ENCODE results near the gene COL25A1.

COL25A1 gene

GRCh38 chr4:109214622-109215301, 87.7 kb downstream of the COL25A1 start:
- DNase-seq: no peak

- no peak for DNase-seq
Observed at GRCh38 chr4:109213056-109213455, 89.4 kb downstream of the COL25A1 start.

- DNase-seq: no peak
Observed at GRCh38 chr4:109211671-109212070, 90.8 kb downstream of the COL25A1 start.

- no peak for DNase-seq
Observed at GRCh38 chr4:109209647-109210046, 92.8 kb downstream of the COL25A1 start.

- DNase-seq: no peak
Observed at GRCh38 chr4:109207898-109208297, 94.6 kb downstream of the COL25A1 start.

- no peak for DNase-seq
Observed at GRCh38 chr4:109207061-109207460, 95.4 kb downstream of the COL25A1 start.

- DNase-seq: no peak
Observed at GRCh38 chr4:109206620-109207019, 95.8 kb downstream of the COL25A1 start.

- DNase-seq: no peak
Observed at GRCh38 chr4:109205186-109205585, 97.3 kb downstream of the COL25A1 start.

GRCh38 chr4:109199585-109199984, 102.9 kb downstream of the COL25A1 start:
- DNase-seq: no peak

- no peak for DNase-seq
Observed at GRCh38 chr4:109195646-109196045, 106.8 kb downstream of the COL25A1 start.

- DNase-seq: no peak
Observed at GRCh38 chr4:109191216-109191615, 111.2 kb downstream of the COL25A1 start.

- DNase-seq: no peak
Observed at GRCh38 chr4:109186458-109186945, 116.0 kb downstream of the COL25A1 start.

- no peak for DNase-seq
Observed at GRCh38 chr4:109185951-109186350, 116.5 kb downstream of the COL25A1 start.

GRCh38 chr4:109185548-109185947, 116.9 kb downstream of the COL25A1 start:
- no peak for DNase-seq

- no peak for DNase-seq
Observed at GRCh38 chr4:109184491-109184961, 117.9 kb downstream of the COL25A1 start.

- no peak for DNase-seq
Observed at GRCh38 chr4:109183931-109184490, 118.4 kb downstream of the COL25A1 start.

- no peak for DNase-seq
Observed at GRCh38 chr4:109182696-109183095, 119.8 kb downstream of the COL25A1 start.

- DNase-seq: no peak
Observed at GRCh38 chr4:109179061-109179460, 123.4 kb downstream of the COL25A1 start.

- DNase-seq: no peak
Observed at GRCh38 chr4:109177096-109177810, 125.2 kb downstream of the COL25A1 start.

- DNase-seq: no peak
Observed at GRCh38 chr4:109174224-109174953, 128.1 kb downstream of the COL25A1 start.

GRCh38 chr4:109172301-109172700, 130.2 kb downstream of the COL25A1 start:
- no peak for DNase-seq

GRCh38 chr4:109171070-109171469, 131.4 kb downstream of the COL25A1 start:
- no peak for DNase-seq

GRCh38 chr4:109169170-109169569, 133.3 kb downstream of the COL25A1 start:
- no peak for DNase-seq
